Endometrial microvascular endothelial cells (primary cell): ENCODE results near the gene KANK4. TPM values are rescaled to one million over a fixed set of nuclear protein-coding genes. Genes with fewer than 3 reads are reported as not detected.
"Not testable (repeated sequence)": the region's sequence is repeated elsewhere in the genome, so short reads cannot be mapped to it uniquely, and the experiment has no call there.

Experiments
- in situ Hi-C: cut with HindIII; loops from 2 replicates; pipeline ENCODE4 v1.10.0; 2017; ENCODE audit warnings: low sequenced_read_pairs, low pct_unique_long_range_greater_than_20kb; ENCODE audit errors: inconsistent ontology term
- total RNA-seq: library from RNA; depleted of rRNA; stranded (reverse); fragments of >200 nt; gene quantifications from one replicate; pipeline ENCODE4 v1.2.3, GENCODE V29; 2015; ENCODE audit errors: inconsistent ontology term

KANK4 gene
- total RNA-seq, 1 donor from 2014 or later: not detected

DNA sequence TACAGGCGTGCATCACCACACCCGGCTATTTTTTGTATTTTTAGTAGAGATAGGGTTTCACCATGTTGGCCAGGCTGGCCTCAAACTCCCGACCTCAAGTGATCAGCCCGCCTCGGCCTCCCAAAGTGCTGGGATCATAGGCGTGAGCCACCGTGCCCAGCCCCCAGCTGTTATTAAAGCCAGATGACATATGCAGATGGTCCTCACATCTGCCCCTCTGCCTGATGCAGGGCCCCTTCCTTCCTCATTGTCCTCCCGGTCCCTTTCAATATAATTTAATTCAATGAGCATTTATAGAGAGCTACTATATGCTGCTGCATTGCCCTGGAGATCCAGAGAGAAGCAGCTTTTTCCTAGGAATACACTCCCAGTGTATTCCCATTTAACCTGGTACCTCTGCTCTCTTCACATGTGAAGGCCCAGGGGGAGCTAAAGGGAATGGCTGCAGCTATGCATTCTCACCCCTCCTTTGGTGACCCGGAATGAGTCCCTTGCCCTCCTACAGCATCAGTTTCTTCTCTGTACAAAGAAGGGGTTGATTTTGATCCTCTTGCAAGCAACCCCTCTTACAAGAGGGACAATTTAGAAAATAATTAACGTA, 69.0 kb downstream of the KANK4 start:
- in situ Hi-C loops: no loop called here

DNA sequence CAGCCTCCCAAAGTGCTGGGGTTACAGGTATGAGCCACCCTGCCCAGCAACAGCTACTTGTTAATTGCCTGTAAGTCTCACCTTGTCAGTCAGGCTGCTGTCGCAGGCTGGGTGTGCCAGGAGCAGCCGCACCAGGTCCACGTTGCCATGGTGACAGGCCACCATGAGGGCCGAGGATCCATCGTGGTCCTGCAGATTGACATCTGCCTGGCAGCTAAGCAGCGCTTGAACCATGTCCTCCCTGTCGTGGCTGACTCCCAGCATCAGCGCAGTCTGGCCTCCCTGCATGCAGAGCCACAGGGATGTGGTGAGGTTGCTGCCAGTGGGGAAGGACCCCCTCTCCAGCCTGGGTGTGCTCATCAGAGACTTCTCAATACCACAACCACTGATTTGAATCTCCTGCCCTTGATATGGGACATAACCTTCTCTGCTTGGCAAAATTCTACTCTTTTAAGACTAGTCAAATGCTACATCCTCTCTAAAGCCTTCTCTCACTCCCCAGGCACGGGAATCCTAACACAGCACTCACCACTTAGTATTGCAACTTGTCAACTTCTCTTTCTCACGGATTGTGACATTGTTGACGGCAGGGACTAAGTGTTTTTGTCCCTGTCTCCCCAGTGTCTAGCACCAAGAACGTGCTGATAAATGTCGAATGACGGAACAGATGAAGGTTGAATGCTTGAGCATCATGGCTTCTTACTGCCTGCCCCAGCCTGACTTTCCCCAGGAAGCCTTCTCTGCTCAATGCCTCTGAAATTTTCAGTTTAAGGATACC, 71.7 kb downstream of the KANK4 start:
- in situ Hi-C loops: no loop called here

DNA sequence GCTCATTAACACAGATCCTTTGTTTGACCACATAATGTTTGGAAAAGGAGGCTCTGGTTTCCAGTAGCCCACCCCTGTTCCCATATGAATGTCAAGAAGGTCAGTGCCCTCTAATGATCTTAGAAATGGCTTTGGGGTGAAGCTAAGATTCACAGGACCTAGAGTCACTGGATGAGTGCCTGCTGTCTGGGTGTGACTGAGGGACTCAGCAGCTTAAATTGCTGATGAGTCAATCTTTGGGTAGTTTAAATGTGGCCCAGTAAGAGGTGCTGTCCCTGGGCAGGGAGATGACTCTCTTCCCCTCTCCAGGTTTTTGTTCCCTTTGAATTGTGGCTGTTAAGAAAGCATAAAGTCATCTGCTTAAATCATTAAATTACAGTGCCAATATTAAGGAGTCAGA, 74.0 kb downstream of the KANK4 start:
- in situ Hi-C loops: no loop called here

DNA sequence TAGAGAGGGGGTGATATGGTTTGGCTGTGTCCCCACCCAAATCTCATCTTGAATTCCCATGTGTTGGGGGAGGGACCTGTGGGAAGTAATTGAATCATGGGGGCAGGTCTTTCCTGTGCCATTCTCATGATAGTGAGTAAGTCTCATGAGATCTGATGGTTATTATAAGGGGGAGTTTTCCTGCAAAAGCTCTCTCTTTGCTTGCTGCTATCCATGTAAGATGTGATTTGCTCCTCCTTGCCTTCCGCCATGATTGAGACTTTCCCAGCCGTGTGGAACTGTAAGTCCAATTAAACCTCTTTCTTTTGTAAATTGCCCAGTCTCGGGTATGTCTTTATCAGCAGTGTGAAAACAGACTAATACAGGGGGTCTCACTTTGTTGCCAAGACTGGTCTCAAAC, 74.9 kb downstream of the KANK4 start:
- in situ Hi-C loops: not testable (repeated sequence)

DNA sequence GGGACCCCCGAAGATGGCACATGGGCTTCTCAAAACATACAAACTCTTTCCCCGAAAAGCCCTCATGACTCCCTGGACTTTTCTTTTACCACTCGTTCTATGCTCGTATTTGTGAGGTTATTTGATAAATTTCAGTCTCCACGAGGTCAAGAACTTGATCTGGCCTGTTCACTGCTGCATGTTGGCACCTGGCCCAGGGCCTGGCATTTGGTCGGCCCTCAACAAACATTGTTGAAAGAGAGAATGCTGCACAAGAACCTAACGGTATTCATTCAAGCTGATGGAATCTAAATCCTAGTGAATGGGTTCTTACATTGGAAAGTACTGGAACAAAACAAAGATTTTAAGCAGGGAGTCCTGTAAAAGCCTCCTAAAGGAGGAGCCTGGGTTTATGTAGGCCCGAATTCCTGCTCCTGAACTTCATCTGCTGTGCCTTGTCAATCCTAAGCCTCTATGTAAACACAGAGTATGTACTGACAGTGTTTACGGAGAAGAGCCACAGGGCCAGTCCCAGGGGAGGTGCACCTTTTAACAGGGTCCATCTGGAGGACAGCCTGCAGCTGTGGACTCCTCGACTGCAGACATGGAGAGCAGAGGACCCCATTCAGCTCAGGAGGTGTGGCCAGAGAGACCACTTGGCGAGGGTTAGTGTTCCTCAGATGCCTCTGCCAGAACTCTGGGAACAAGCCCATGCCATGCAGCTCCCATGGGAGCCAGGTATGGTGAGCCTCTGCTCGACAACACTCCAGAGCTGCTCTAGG, 77.7 kb downstream of the KANK4 start:
- in situ Hi-C loops: no loop called here

DNA sequence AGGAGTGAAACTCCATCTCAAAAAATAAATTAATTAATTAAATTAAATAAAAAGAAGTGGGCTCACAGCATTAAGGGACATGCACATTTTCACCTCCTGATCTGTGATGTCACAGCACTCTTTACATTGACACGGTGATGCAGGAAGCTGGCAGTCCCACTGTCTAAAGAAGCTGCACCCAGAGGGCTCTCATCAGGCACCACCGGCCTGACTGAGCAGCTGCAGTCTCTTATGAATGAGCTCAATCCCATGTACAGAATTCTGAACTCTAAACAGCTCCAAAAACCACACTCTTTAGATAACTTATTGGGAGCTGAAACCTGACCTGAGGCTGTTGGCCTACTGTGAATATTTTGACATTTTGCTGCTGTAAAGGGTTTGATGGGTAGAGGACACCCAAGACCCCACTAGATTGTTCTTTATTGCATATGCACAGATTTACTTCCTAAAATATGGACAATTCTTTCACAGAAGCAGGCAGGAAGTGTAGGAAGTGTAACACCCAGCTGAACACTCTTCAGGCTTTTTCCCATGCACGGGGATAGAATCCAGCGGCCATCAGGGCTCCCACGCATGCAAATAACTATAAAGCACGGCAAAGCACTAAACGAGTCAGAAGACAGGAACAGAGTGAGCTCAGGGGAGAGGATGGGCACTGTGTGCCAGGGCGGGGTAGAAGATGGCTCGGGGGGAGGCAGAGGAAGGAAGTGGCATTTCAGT, 78.4 kb downstream of the KANK4 start:
- in situ Hi-C loops: no loop called here

DNA sequence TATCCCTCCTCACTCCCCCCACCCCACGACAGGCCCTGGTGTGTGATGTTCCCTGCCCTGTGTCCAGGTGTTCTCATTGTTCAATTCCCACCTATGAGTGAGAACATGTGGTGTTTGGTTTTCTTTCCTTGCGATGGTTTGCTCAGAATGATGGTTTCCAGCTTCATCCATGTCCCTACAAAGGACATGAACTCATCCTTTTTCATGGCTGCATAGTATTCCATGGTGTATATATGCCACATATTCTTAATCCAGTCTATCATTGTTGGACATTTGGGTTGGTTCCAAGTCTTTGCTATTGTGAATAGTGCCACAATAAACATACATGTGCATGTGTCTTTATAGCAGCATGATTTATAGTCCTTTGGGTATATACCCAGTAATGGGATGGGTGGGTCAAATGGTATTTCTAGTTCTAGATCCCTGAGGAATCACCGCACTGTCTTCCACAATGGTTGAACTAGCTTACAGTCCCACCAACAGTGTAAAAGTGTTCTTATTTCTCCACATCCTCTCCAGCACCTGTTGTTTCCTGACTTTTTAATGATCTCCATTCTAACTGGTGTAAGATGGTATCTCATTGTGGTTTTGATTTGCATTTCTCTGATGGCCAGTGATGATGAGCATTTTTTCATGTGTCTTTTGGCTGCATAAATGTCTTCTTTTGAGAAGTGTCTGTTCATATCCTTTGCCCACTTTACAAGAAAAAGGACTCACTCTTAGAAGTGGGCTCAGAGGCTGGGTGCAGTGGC, 79.4 kb downstream of the KANK4 start:
- in situ Hi-C loops: not testable (repeated sequence)

DNA sequence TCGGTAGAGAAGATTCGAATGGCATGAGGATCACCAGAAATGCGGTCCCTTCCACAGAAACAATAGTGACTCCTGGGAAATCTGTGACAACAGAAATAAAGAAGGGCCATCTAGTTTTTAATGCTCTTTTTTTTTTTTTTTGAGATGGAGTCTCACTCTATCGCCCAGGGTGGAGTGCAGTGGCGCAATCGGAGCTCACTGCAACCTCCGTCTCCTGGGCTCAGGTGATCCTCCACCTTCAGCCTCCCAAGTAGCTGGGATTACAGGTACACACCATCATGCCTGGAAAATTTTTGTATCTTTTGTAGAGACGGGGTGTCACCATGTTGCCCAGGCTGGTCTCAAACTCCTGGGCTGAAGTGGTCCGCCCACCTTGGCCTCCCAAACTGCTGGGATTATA, 80.7 kb downstream of the KANK4 start:
- in situ Hi-C loops: no loop called here

DNA sequence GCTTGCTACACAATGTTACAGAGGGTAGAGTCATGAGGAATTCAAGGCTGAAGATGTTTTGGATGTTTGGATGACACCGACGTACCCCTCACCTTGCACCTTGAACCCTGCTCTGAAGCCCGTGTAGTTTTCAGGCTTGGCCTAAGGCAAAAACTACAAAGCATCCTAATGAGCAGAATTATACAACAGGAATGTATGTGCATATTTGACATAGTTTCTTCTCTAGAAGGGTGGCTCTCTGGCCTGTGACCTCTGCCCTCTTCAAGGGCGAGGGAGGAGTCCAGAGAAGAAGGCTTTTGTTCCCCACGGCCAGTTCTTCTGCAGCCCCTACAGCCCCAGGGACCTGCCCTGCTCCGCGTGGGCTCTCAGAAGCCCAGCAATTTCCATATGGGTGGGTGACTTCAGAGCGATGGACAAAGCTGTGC, 81.3 kb downstream of the KANK4 start:
- in situ Hi-C loops: no loop called here

DNA sequence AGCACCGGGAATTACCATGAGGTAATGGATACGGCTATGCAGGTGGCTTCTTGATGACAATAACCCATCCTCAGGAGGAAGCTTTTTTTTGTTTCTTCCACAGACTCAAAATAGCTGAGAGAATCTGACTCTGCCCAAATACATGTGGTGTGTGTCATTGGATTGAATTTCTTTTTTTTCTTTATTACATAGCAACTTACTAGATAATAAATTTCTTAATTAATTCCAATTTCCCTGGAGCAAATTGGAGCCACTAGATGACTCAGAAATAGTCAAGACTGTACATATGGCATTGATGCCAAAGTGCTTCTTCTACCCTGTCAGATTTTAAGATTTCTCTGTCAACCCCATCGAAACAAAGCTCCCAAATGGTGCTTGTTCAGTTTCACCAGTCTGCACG, 81.9 kb downstream of the KANK4 start:
- in situ Hi-C loops: no loop called here

DNA sequence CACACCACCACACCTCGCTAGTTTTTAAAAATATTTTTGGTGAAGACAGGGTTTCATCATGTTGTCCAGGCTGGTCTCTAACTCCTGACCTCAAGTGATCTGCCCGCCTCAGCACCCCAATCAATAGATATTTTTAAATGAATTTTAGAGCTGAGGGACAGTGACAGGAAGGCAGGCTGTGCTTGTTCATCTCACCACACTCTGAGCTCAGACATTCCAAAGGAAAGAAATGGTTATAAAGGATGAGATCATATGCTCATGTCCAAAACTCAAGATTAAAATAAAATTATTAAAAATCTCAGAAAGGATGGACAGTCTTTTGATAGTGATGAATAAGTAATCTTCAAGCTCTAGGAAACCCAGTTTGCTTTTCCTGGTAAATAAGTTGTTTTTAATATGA, 83.7 kb downstream of the KANK4 start:
- in situ Hi-C loops: no loop called here

DNA sequence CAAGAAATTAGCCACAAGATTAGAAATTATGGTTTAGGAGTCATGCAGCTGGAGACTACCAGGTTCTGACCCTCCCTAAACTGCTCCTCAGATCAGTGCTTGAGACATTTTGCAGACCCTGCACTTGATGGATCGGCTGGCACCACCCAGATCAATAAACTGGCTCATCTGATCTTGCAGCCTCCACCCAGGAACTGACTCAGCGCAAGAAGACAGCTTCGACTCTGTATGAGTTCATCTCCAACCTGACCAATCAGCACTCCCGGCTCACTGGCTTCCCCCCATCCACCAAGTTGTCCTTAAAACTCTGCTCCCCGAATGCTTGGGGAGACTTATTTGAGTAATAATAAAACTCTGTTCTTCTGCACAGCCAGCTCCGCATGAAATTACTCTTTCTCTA, 84.5 kb downstream of the KANK4 start:
- in situ Hi-C loops: no loop called here

DNA sequence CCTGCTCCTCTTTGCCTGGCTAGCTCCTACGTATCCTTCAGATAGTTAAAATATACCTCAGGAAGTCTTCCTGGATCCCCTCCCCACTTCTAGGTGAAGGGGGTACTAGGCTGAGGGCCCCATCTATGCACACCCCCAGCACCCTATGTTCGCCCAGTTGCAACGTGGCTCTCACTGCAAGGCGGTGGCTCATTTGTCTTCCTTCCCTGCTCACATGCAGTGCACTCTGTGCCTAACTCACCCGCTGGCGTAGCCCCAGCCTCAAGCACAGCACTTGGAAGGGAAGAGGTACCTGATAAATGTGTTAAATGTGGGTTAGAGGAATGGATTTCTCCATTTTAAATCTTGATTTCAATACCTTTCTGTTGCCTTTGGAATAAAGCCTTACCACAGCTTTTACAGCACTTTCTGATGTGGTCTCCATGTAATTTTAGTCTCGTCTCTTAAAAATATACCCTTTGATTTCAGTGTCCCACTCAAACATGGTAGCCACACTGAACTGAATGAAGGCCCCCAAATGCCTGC, 85.2 kb downstream of the KANK4 start:
- in situ Hi-C loops: no loop called here

DNA sequence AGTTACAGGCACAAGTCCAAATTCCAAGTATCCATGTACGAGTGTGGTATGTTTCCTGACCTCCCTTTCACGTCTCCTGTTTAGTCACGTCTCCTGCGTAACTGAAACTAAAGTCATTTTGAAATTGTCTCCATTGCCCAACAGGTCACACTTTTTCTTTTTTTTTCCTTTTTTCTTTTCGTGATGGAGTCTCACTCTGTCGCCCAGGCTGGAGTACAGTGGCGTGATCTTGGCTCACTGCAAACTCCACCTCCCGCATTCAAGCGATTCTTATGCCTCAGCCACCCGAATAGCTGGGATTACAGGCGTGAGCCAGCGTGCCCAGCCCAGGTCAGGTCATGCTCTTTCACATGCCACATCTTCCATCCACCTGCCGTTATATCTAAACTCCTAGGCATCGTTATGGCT, 86.4 kb downstream of the KANK4 start:
- in situ Hi-C loops: no loop called here

DNA sequence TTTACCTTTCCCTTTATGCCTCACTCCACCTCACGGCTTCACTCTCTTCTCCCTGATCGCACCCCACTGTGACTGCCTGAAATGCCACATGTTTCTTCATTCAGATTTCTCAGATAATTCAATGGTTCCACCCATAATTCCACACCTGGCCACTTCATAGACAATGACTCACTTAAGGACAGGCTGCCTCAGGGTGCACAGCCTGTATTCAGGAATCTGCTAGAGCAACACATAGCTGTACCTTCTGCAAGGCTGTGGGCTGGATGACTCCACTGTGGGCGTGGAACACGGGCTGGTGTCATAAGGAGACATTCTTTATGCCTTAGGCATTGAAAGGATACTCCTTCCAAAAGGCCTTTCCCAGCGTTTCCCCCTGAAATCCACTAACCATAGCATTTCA, 88.5 kb downstream of the KANK4 start:
- in situ Hi-C loops: no loop called here

DNA sequence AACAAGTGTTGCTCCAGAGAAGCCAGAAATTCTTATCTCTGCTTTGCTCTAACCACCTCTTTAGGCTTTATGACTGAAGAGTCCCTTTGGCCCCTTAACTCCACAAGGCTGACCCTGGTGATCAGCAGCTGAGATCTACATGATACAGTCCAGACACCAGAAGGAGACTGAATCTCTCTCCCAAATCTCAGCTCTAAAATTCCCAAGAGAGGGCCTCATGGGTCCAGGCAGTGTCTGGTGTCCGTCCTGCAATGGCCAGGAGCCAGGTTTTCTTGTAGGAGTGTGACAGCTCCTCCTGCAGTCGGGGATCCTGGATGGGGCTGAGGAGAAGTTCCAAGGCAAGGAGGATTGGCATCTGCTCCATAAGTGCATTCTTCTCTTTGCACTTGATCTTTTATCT, 89.3 kb downstream of the KANK4 start:
- in situ Hi-C loops: no loop called here

DNA sequence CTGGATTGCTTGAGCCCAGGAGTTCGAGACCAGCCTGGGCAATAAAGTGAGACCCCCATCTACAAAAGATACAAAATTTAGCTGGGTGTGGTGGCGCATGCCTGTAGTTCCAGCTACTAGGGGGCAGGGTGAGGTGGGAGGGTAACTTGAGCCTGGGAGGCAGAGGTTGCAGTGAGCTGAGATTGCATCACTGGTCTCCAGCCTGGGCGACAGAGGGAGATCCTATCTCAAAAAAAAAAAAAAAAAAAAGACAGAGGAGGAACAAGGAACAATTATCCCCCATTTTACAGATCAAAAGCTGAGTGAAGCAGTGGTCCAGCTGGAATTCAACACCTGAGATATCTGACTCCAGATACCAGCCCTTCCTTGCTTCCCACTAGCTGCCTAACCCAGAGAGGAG, 89.8 kb downstream of the KANK4 start:
- in situ Hi-C loops: no loop called here

DNA sequence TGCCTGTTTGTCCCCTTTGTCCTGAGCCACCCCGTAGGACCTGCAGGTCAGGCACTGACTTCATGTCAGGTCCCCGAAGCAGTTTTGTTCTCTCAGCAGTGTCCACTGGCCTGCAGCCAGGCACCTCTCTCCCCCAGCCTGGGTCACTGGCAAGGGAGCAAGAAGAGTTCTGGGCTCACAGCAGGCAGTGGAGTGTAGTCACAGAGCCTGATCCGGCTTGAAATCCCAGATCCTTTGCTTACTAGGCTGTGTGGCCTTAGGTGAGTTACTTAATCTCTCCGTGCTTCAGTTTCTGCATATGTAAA, 90.4 kb downstream of the KANK4 start:
- in situ Hi-C loops: no loop called here
